Ishikawa (cell line): ENCODE results near the gene CTDP1.

Source experiments
- CEBPB ChIP-seq: IDR thresholded peaks from 2 replicates; pipeline ENCODE4 v1.6.1; 2012
- CREB1 ChIP-seq: IDR thresholded peaks from 2 replicates; pipeline ENCODE4 v1.6.1; 2012; ENCODE audit warnings: low read depth
- EGR1 ChIP-seq: IDR thresholded peaks from 2 replicates; pipeline ENCODE4 v1.6.1; 2012
- EP300 ChIP-seq: IDR thresholded peaks from 2 replicates; pipeline ENCODE4 v1.6.1; 2012; ENCODE audit warnings: borderline replicate concordance
- FOXM1 ChIP-seq: IDR thresholded peaks from 2 replicates; pipeline ENCODE4 v1.6.1; 2012; ENCODE audit warnings: low read depth, borderline replicate concordance
- MAX ChIP-seq: IDR thresholded peaks from 2 replicates; pipeline ENCODE4 v1.6.1; 2012
- RAD21 ChIP-seq: IDR thresholded peaks from 2 replicates; pipeline ENCODE4 v1.6.1; 2012; ENCODE audit warnings: low read depth
- REST ChIP-seq: IDR thresholded peaks from 2 replicates; pipeline ENCODE4 v1.6.1; 2012; ENCODE audit warnings: low read depth, mild to moderate bottlenecking
- TAF1 ChIP-seq: IDR thresholded peaks from 2 replicates; pipeline ENCODE4 v1.6.1; 2012; ENCODE audit warnings: low read depth, mild to moderate bottlenecking
- TCF12 ChIP-seq: IDR thresholded peaks from 2 replicates; pipeline ENCODE4 v1.6.1; 2012; ENCODE audit warnings: low read depth
- TEAD4 ChIP-seq: IDR thresholded peaks from 2 replicates; pipeline ENCODE4 v1.6.1; 2012
- USF1 ChIP-seq: IDR thresholded peaks from 2 replicates; pipeline ENCODE4 v1.6.1; 2012
- YY1 ChIP-seq: IDR thresholded peaks from 2 replicates; pipeline ENCODE4 v1.6.1; 2012; ENCODE audit warnings: low read depth
- ZBTB7A ChIP-seq: IDR thresholded peaks from 2 replicates; pipeline ENCODE4 v1.6.1; 2012; ENCODE audit warnings: low read depth

GRCh38 chr18:79659733-79660132 is 19.9 kb upstream of the CTDP1 start:
- no peak for TF ChIP-seq CEBPB
- TF ChIP-seq REST: no peak
- no peak for TF ChIP-seq EP300
- no peak for TF ChIP-seq FOXM1
- no peak for TF ChIP-seq YY1
- no peak for TF ChIP-seq CREB1
- no peak for TF ChIP-seq MAX
- TF ChIP-seq TEAD4: no peak
- no peak for TF ChIP-seq RAD21
- TF ChIP-seq USF1: no peak
- no peak for TF ChIP-seq TAF1
- TF ChIP-seq ZBTB7A: no peak
- TF ChIP-seq TCF12: no peak
- TF ChIP-seq EGR1: no peak
